ENCODE data around the gene IL33.

IL33 gene

GRCh38 chr9:6198251-6198650 is 17.4 kb upstream of the IL33 start:
- TF ChIP-seq GATA1 (IDR thresholded peaks at IDR 0.05; ENCODE audit: low read depth, low read length) (no peak), POLR2A (IDR thresholded peaks at IDR 0.05; ENCODE audit: low read length) (no peak)
- no peak for DNase-seq

DNA sequence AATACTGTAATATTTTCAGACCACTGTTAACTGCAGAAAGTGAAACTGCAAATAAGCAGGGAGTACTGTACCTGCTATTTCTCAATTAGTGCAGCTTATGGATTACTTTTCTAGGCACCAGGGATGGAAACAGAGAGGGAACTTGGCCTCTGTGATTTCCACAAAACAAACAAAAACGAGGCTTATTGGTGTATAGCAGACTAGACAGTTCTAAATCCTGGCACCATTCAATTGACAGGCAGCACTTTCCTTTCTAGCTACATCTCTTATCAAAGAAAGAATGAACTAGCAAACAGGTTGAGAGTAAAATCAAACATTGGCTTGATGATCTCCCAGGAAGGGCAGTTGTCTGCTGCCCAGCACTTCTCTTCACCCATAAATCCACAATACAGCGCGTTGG is 16.0 kb upstream of the IL33 start:
- TF ChIP-seq GATA1 (IDR thresholded peaks at IDR 0.05; ENCODE audit: low read depth, low read length) (no peak), POLR2A (IDR thresholded peaks at IDR 0.05; ENCODE audit: low read length) (no peak)
- no peak for DNase-seq

DNA sequence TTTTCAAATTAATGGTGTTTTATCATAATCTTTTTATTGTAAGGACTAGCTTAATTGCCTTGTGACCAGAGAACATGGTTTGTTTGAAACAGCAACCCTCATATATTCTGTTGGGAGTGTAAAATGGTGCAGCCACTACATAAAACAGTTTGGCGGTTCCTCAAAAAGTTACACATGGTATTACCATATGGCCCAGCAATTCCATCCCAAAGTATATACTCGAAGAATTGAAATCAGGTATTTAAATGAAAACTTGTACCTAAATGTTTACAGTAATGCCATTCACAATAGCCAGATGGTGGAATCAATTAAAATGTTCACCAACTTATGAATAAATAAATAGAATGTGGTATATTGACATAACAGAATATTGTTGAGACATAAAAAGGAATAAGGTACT is 14.8 kb upstream of the IL33 start:
- TF ChIP-seq POLR2A (IDR thresholded peaks at IDR 0.05; ENCODE audit: low read length) (no peak), GATA1 (IDR thresholded peaks at IDR 0.05; ENCODE audit: low read depth, low read length) (no peak)
- DNase-seq = no peak

DNA sequence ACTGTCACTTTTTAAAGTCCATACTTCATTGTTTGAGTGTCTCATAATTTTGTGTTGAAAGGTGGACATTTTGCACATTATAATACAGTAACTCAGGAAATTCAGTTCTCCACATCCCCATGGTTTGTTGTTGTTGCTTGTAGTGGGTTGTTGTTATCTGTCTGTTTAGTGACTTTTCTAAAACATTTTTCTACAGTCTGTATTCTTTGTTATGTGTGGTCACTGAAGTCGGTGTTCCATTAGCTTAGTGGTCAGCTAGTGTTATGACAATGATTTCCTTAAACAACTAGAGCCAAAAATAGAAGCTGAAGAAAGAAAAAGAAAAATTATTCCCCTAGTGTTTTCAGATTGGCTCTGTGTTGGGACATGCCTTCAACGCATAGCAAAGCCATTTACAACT is 5.6 kb upstream of the IL33 start:
- TF ChIP-seq POLR2A (IDR thresholded peaks at IDR 0.05; ENCODE audit: low read length) (no peak), GATA1 (IDR thresholded peaks at IDR 0.05; ENCODE audit: low read depth, low read length) (no peak)
- no peak for DNase-seq

- no peak for DNase-seq
- TF ChIP-seq GATA1 (IDR thresholded peaks at IDR 0.05; ENCODE audit: low read depth, low read length) = no peak
- TF ChIP-seq POLR2A (IDR thresholded peaks at IDR 0.05; ENCODE audit: low read length) = no peak
Observed at GRCh38 chr9:6212722-6213375, 2.8 kb upstream of the IL33 start.

- no peak for DNase-seq
- TF ChIP-seq GATA1 (IDR thresholded peaks at IDR 0.05; ENCODE audit: low read depth, low read length) (no peak), POLR2A (IDR thresholded peaks at IDR 0.05; ENCODE audit: low read length) (no peak)
Observed at GRCh38 chr9:6214434-6214833, 1.2 kb upstream of the IL33 start.

GRCh38 chr9:6214903-6215302 is 704 bp upstream of the IL33 start:
- no peak for TF ChIP-seq GATA1 (IDR thresholded peaks at IDR 0.05; ENCODE audit: low read depth, low read length)
- no peak for TF ChIP-seq POLR2A (IDR thresholded peaks at IDR 0.05; ENCODE audit: low read length)

DNA sequence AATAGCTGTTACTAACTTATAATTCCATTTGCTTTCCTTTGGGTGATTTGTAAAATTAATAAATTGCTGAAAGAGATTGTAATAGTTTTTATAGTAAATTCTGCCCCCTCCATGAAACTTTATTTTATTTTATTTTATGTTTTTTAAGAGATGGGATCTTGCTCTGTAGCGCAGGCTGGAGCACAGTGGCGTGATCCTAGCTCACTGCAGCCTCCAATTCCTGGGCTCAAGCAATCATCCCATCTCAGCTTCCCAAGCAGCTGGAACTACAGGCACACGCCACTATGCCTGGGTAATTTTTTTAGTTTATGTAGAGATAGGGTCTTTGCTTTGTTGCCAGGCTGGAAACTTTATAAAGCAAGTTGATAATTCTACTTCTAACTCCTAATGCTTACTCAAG is 395 bp downstream of the IL33 start:
- DNase-seq = no peak
- TF ChIP-seq POLR2A (IDR thresholded peaks at IDR 0.05; ENCODE audit: low read length) (no peak), GATA1 (IDR thresholded peaks at IDR 0.05; ENCODE audit: low read depth, low read length) (no peak)

More at GRCh38 chr9:6214903-6215302, 704 bp upstream of the IL33 start:
- DNase-seq = no peak

GRCh38 chr9:6216951-6217350 is 1.3 kb downstream of the IL33 start:
- TF ChIP-seq GATA1 (IDR thresholded peaks at IDR 0.05; ENCODE audit: low read depth, low read length) (no peak), POLR2A (IDR thresholded peaks at IDR 0.05; ENCODE audit: low read length) (no peak)
- DNase-seq = no peak

- no peak for TF ChIP-seq POLR2A (IDR thresholded peaks at IDR 0.05; ENCODE audit: low read length)
- TF ChIP-seq GATA1 (IDR thresholded peaks at IDR 0.05; ENCODE audit: low read depth, low read length) = no peak
Observed at GRCh38 chr9:6218099-6218502, 2.5 kb downstream of the IL33 start.

DNA sequence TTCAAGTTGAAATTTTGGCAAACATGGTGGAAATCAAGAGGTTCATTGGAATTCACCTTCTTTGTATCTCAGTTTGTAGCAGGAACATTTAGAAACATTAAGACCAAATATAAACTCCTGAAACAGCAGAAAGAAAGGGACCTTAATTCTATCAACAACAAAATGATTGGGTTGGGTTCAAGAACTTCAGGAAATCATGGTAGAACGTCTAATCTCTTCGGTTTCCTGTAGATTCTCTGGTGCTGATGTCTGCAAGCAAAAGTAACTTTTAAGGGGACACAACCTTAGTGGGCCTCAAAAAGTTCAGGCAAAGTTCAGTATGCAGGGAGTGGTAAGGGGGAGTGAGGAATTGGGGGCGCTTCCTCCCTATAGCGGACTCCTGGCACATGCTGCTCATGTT is 3.4 kb downstream of the IL33 start:
- TF ChIP-seq POLR2A (IDR thresholded peaks at IDR 0.05; ENCODE audit: low read length) (no peak), GATA1 (IDR thresholded peaks at IDR 0.05; ENCODE audit: low read depth, low read length) (no peak)
- no peak for DNase-seq

More at GRCh38 chr9:6218099-6218502, 2.5 kb downstream of the IL33 start:
- no peak for DNase-seq

- TF ChIP-seq GATA1 (IDR thresholded peaks at IDR 0.05; ENCODE audit: low read depth, low read length) = no peak
- no peak for TF ChIP-seq POLR2A (IDR thresholded peaks at IDR 0.05; ENCODE audit: low read length)
- DNase-seq = no peak
Observed at GRCh38 chr9:6219981-6220380, 4.4 kb downstream of the IL33 start.

GRCh38 chr9:6224393-6225154 is 9.0 kb downstream of the IL33 start:
- no peak for TF ChIP-seq POLR2A (IDR thresholded peaks at IDR 0.05; ENCODE audit: low read length)
- no peak for TF ChIP-seq GATA1 (IDR thresholded peaks at IDR 0.05; ENCODE audit: low read depth, low read length)
- DNase-seq = no peak

DNA sequence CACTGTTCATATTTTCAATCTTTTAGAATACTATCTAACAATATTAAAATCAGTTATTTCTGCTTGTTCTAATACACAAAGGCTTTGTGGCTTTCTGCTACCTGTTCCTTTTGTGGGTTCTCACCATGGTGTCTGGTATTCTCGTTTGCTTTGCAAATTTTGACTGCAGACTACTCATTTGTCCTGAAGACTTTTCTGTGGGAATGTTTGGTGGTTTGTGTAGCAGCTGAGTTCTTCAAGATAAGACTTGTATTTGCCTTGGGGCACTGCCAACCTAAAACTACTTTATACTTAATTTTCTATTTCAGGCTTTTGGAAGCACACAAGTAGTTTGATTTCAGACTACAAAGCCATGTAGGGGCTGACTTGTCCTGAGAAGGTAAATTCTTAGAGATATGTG is 11.1 kb downstream of the IL33 start:
- TF ChIP-seq POLR2A (IDR thresholded peaks at IDR 0.05; ENCODE audit: low read length) = no peak
- TF ChIP-seq GATA1 (IDR thresholded peaks at IDR 0.05; ENCODE audit: low read depth, low read length) = no peak
- no peak for DNase-seq

- DNase-seq = no peak
- TF ChIP-seq GATA1 (IDR thresholded peaks at IDR 0.05; ENCODE audit: low read depth, low read length) (no peak), POLR2A (IDR thresholded peaks at IDR 0.05; ENCODE audit: low read length) (no peak)
Observed at GRCh38 chr9:6229186-6229585, 13.6 kb downstream of the IL33 start.

Data from erythroblast (primary cell).